ENCODE data around the gene IGHMBP2. TPM values are rescaled to one million over a fixed set of nuclear protein-coding genes. Genes with fewer than 3 reads are reported as not detected.

Gene IGHMBP2
- total RNA-seq, 2 donors from 2014 or later: 18.3 to 18.4 TPM

- intact Hi-C loops (cut with DNase I): loop anchor here in 1 of 2 donors (10.0 kb wide), 1 partner anchor 149 kb away; no protein-coding TSS in a partner anchor
- no peak for DNase-seq (ENCODE audit: low spot score)
Measured at GRCh38 chr11:68935516-68936357, 32.0 kb downstream of the IGHMBP2 start.

DNA sequence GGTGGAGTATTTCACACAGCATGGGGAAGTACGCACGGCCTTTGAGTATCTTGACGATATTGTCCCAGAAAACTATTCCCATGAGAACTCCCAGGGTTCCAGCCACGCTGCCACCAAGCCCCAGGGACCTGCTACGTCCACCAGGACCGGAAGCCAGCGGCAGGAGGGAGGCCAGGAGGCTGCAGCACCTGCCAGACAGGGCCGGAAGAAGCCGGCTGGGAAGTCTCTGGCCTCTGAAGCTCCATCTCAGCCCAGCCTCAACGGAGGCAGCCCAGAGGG is 32.6 kb downstream of the IGHMBP2 start:
- no peak for DNase-seq (ENCODE audit: low spot score)
- intact Hi-C loops (cut with DNase I): loop anchor here in 1 of 2 donors (10.0 kb wide), 1 partner anchor 149 kb away; no protein-coding TSS in a partner anchor

DNA sequence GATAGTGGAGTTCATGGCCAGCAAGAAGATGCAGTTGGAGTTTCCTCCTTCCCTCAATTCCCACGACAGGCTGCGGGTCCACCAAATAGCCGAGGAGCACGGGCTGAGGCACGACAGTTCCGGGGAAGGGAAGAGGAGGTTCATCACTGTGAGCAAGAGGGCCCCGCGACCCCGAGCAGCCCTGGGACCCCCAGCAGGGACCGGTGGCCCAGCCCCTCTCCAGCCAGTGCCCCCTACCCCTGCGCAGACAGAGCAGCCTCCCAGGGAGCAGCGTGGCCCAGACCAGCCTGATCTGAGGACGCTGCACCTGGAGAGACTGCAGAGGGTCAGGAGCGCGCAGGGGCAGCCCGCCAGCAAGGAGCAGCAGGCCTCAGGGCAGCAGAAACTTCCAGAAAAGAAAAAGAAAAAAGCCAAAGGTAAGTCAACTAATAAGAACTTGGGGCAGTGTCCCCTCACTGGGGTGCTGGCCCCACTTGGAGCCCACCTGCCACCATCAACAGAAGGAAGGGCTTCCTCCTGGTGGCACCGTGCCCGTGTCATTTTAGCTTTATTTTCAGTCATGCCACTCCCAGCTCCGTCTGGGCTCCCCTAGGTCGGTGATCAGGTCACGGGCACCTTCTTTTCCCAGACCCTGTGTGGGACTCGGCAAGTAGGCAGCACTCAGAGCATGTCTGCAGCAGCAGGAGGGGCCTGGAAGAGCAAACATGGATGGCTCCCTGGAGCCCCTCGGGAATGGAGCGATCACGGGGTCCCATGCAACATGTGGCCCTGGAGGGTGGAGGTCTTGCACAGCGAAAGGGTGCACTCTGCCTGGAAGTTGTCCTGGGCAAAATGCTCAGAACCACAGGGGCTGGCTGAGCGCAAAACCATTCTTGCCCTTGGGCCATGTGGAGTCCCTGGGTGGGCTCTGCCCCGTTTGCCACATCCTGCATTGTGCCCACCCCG is 33.3 kb downstream of the IGHMBP2 start:
- intact Hi-C loops (cut with DNase I): loop anchor here in 1 of 2 donors (10.0 kb wide), 1 partner anchor 148 kb away; no protein-coding TSS in a partner anchor
- no peak for DNase-seq (ENCODE audit: low spot score)

DNA sequence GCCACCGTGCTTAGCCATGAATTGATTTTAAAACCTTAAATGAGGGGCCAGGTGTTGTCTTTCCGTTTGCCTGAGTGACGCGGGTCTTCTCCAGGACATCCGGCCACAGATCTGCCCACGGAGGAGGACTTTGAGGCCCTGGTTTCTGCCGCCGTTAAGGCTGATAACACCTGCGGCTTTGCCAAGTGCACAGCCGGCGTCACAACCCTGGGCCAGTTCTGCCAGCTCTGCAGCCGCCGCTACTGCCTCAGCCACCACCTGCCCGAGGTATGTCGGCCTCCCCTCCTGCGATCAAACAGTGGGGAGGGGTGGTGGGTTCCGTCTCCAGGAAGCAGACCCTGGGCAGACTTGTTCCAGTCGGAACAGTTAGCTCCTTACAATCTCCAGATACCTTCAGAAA is 34.4 kb downstream of the IGHMBP2 start:
- intact Hi-C loops (cut with DNase I): loop anchor here in 1 of 2 donors (10.0 kb wide), 1 partner anchor 147 kb away; no protein-coding TSS in a partner anchor
- DNase-seq (ENCODE audit: low spot score): no peak

DNA sequence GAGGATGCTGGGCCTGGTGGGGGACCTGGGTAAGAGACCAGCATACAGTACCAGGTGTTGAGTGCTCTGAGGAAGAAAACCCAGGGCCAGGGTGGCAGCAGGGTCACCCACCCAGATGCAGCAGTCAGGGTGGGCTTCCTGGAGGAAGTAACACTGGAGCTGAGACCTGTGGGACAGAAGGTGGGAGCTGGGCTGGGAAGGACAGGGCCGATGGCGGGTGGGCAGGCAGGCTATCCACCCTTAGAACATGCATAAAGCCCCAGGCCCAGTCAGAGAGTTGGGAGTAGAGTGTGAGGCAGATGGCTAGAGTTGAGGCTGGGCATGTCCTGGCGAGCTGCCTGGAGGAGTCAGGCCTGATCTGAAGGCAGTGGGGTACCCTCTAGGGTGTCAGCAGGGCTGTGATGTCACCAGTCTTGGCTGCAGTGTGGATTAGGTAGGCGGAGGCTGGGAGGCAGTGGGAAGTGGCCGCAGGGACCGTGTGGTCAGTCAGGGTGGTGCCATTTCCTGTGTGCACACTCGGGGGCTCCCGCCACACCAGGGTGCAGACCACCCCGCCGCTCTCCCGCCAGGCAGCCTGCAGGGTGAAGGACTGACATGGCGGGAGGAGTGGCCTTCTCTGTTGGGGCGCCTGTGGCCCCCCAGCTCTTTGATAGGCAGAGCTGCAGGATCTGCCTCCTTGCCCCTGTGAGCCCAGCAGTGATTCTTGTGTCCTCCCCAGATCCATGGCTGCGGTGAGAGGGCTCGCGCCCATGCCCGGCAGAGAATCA is 35.3 kb downstream of the IGHMBP2 start:
- intact Hi-C loops (cut with DNase I): loop anchor here in 1 of 2 donors (10.0 kb wide), 1 partner anchor 146 kb away; no protein-coding TSS in a partner anchor
- no peak for DNase-seq (ENCODE audit: low spot score)

- no peak for DNase-seq (ENCODE audit: low spot score)
- intact Hi-C loops (cut with DNase I): loop anchor here (5.0 to 10.0 kb wide), 2 partner anchors 62 to 145 kb away; no protein-coding TSS in a partner anchor
Measured at GRCh38 chr11:68939583-68940555, 36.2 kb downstream of the IGHMBP2 start.

GRCh38 chr11:68940651-68941323 is 37.1 kb downstream of the IGHMBP2 start:
- DNase-seq (ENCODE audit: low spot score): no peak

DNA sequence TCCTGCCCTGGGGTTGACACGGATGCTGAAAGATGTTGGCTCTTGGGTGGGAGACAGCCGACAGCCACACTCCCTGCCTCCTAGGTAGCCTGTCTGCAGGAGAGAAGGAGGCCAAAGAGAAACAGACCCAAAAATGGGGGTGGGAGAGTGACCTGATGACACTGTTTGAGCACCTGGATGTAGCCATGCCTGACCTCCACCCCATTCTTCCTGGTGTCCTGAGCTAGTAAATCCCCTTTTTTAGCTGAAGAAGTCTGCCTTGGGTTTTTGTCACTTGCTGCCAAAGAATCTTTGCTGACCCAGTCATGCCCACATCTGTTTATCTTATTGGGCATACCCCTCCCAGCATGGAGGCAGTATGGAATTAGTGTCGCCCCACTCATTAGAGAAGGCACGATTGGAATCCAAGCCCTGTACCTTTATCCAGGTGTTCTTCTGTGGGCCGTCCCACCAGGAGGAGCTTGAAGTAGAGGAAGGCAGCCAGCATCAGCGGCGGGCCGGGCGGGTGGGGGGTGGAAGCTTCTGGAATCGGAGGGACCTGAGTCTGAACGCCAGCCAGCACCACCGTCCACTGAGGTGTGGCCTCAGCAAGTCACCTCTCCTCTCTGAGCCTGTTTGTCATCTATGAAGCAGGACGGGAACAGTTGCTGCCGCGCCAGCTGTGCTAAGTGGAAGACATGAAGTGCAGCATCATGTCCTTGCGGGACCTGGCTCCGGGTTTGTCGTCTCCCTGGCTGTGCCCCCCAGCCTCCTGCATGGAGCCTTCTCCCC is 37.8 kb downstream of the IGHMBP2 start:
- intact Hi-C loops (cut with DNase I): loop anchor here in 1 of 2 donors (5.0 kb wide), 1 partner anchor 61 kb away; no protein-coding TSS in a partner anchor

More at GRCh38 chr11:68940651-68941323, 37.1 kb downstream of the IGHMBP2 start:
- intact Hi-C loops (cut with DNase I): loop anchor here in 1 of 2 donors (5.0 kb wide), 1 partner anchor 62 kb away; no protein-coding TSS in a partner anchor

DNA sequence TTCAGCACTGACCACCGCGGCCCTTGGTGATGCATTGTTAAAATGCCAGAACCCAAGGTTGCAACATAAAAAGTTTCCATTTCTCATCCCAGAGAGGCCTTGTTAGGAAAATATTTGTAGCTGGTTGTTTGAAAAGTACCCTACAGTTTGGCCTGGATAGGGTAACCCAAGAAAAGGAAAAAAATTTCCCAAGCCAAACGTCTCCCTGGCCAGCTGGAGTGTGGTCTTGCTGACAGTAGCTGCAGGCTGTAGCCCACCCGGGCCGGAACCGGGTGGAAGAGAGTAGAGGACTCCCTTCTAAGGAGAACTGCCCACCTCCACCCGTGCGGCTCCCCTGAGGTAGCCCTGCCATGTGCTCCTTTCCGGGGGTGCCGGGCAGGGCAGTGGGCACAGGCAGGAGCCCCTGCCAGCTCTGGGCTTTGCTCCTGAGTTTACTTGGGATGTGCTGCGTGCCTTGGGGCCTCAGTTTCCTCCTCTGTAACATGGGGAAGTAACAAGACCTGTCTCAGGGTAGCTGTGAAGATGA is 38.5 kb downstream of the IGHMBP2 start:
- intact Hi-C loops (cut with DNase I): loop anchor here in 1 of 2 donors (5.0 kb wide), 1 partner anchor 60 kb away; no protein-coding TSS in a partner anchor
- DNase-seq (ENCODE audit: low spot score): no peak

More for the DNA sequence above, 37.8 kb downstream of the IGHMBP2 start:
- no peak for DNase-seq (ENCODE audit: low spot score)

- intact Hi-C loops (cut with DNase I): loop anchor here in 1 of 2 donors (5.0 kb wide), 1 partner anchor 59 kb away; no protein-coding TSS in a partner anchor
- DNase-seq (ENCODE audit: low spot score): no peak
Measured at GRCh38 chr11:68942751-68943271, 39.1 kb downstream of the IGHMBP2 start.

GRCh38 chr11:68946416-68947090 is 42.9 kb downstream of the IGHMBP2 start:
- intact Hi-C loops (cut with DNase I): no loop called here

DNA sequence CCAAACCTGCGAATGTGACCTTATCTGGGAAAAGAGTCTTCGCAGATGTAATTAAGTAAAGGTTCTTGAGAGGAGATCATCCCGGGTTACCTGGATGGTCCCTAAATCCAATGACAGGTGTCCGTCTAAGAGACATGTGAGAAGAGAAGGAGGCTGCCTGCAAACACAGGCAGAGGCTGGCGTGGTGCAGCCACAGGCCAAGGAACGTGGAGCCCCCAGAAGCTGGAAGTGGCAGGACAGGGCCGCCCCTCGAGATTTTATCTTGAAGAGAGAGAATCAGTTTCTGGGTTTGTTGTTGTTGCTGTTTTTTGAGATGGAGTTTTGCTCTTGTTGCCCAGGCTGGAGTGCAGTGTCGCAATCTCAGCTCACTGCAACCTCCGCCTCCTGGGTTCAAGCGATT is 43.5 kb downstream of the IGHMBP2 start:
- no peak for DNase-seq (ENCODE audit: low spot score)
- intact Hi-C loops (cut with DNase I): no loop called here

More at GRCh38 chr11:68946416-68947090, 42.9 kb downstream of the IGHMBP2 start:
- no peak for DNase-seq (ENCODE audit: low spot score)

GRCh38 chr11:68948496-68948895 is 44.8 kb downstream of the IGHMBP2 start:
- intact Hi-C loops (cut with DNase I): no loop called here
- no peak for DNase-seq (ENCODE audit: low spot score)

DNA sequence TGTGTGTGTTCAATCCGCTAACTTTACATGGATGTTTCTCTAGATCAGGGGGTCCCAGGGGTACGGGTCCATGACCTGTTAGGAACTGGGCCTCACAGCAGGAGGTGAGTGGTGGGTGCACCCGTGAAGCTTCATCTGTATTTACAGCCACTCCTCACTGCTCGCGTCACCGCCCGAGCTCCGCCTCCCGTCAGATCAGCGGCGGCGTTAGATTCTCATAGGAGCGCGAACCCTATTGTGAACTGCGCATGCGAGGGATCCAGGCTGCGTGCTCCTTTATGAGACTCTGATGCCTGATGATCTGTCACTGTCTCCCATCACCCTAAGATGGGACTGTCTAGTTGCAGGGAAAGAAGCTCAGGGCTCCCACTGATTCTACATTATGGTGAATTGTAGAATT is 45.2 kb downstream of the IGHMBP2 start:
- no peak for DNase-seq (ENCODE audit: low spot score)
- intact Hi-C loops (cut with DNase I): no loop called here

DNA sequence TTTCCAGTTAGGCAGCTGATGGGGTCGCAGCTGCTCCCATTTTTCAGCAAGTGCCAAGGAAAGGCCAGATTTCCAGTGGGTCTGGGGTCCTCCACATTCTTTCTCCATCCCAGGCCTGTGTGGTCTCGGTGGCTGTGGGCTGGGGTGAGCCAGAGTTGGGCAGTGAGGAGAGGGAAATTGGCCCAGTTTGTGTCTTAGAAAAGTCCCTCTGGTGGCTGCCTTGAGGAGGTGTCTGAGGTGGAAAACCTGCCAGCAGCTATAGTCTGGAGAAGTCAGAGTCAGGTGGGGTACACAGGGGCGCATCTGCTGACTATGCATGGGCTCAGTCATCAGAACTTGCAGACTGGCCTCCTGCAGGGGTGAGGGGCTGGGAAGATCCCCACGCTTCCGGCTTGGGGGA is 46.6 kb downstream of the IGHMBP2 start:
- no peak for DNase-seq (ENCODE audit: low spot score)
- intact Hi-C loops (cut with DNase I): no loop called here

All from posterior vena cava (tissue), 2 donors.